ENCODE data around the gene RIT2.
"Not testable (repeated sequence)": the region's sequence is repeated elsewhere in the genome, so short reads cannot be mapped to it uniquely, and the experiment has no call there.

The RIT2 gene

GRCh38 chr18:42830936-42831335 lies 284.5 kb downstream of the RIT2 start:
- no peak for TF ChIP-seq JUND (IDR thresholded peaks at IDR 0.05; ENCODE audit: low read depth)
- in situ Hi-C loops (cut with HindIII; ENCODE audit: low pct_unique_long_range_greater_than_20kb, low sequenced_read_pairs) = no loop called here
- DNase-seq (ENCODE audit: low read depth in 1 of 2, low spot score in 1 of 2) = no peak

DNA sequence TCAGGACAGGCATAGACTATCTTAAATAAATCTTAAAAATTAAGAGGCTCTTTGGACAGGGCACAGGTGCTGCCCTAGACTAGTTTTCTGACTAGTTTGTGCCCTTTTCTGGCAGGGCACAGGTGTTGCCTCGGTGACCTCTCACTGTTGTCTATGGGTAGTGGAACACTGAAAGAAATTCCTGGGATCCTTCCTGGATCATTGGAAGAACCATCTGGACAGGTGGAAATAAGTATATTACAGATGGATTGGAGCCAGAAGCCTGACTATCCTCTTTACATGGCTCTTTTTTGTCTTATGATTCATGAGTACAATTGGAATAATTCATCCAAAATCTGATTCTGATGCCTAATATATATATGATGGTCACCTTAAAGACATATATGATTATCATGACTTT lies 286.6 kb downstream of the RIT2 start:
- in situ Hi-C loops (cut with HindIII; ENCODE audit: low pct_unique_long_range_greater_than_20kb, low sequenced_read_pairs) = no loop called here
- TF ChIP-seq JUND (IDR thresholded peaks at IDR 0.05; ENCODE audit: low read depth) = no peak

DNA sequence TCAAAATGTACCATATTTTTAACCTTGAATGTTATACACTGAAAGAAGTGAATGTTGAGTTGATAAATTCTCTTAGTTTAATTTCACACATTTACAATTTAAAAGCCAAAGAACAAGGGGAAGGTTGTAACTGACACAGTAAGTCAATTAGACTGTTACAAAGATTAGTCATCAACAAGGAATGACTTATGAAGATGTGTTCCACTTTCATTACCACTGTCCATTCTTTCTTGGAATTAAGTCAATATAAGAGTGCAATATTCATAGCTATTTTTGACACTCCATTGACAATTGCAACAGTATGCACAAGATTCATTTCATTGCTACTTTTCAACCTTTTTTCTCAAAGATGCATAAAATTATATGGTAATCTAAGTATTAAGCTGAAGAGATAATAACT lies 291.3 kb downstream of the RIT2 start:
- TF ChIP-seq JUND (IDR thresholded peaks at IDR 0.05; ENCODE audit: low read depth) = no peak
- in situ Hi-C loops (cut with HindIII; ENCODE audit: low pct_unique_long_range_greater_than_20kb, low sequenced_read_pairs) = no loop called here
- DNase-seq (ENCODE audit: low read depth in 1 of 2, low spot score in 1 of 2) = no peak

More for the DNA sequence above, 286.6 kb downstream of the RIT2 start:
- DNase-seq (ENCODE audit: low read depth in 1 of 2, low spot score in 1 of 2) = no peak

DNA sequence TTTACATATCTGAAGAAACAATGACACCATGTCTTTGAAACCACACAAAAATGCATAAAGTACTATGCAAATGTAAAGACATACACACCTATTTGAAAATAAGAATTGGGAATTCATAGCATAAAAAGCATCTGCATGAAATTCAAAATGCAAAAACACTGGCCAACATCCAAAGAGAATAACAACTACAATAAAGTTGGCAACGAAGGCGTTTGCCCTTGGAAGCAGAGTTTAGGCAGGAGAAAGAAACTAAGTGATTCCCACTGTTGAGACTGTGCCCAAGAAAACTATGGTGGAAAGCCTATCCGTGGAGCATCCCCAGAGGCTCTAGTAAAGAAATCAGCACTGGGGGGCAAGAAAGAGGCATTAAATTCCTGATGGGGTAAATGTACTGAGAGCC lies 292.8 kb downstream of the RIT2 start:
- in situ Hi-C loops (cut with HindIII; ENCODE audit: low pct_unique_long_range_greater_than_20kb, low sequenced_read_pairs) = no loop called here

GRCh38 chr18:42821492-42821891 lies 294.0 kb downstream of the RIT2 start:
- no peak for TF ChIP-seq JUND (IDR thresholded peaks at IDR 0.05; ENCODE audit: low read depth)
- in situ Hi-C loops (cut with HindIII; ENCODE audit: low pct_unique_long_range_greater_than_20kb, low sequenced_read_pairs) = no loop called here
- no peak for DNase-seq (ENCODE audit: low read depth in 1 of 2, low spot score in 1 of 2)

More for the DNA sequence above, 292.8 kb downstream of the RIT2 start:
- no peak for DNase-seq (ENCODE audit: low read depth in 1 of 2, low spot score in 1 of 2)
- TF ChIP-seq JUND (IDR thresholded peaks at IDR 0.05; ENCODE audit: low read depth) = no peak

GRCh38 chr18:42814618-42815017 lies 300.9 kb downstream of the RIT2 start:
- no peak for DNase-seq (ENCODE audit: low read depth in 1 of 2, low spot score in 1 of 2)

DNA sequence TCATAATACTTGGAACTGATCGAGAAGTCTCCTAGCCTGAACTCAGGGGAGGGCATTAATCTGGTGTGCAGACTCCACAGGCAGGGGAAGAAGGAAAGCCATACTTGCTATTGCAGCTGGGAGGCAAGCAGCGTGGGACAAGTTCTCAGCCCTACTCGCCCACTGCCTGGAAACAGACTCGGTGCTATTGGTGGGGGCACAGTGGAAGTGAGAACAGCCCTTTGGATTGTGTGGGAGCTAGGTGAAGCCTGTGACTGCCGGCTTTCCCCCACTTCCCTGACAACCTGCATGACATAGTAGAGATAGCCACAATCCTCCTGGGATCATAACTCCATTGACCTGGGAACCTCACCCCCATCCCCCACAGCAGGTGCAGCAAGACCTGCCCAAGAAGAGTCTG lies 301.3 kb downstream of the RIT2 start:
- no peak for TF ChIP-seq JUND (IDR thresholded peaks at IDR 0.05; ENCODE audit: low read depth)
- in situ Hi-C loops (cut with HindIII; ENCODE audit: low pct_unique_long_range_greater_than_20kb, low sequenced_read_pairs) = no loop called here

More at GRCh38 chr18:42814618-42815017, 300.9 kb downstream of the RIT2 start:
- no peak for TF ChIP-seq JUND (IDR thresholded peaks at IDR 0.05; ENCODE audit: low read depth)
- in situ Hi-C loops (cut with HindIII; ENCODE audit: low pct_unique_long_range_greater_than_20kb, low sequenced_read_pairs) = no loop called here

GRCh38 chr18:42813570-42813969 lies 301.9 kb downstream of the RIT2 start:
- no peak for TF ChIP-seq JUND (IDR thresholded peaks at IDR 0.05; ENCODE audit: low read depth)
- DNase-seq (ENCODE audit: low read depth in 1 of 2, low spot score in 1 of 2) = no peak
- in situ Hi-C loops (cut with HindIII; ENCODE audit: low pct_unique_long_range_greater_than_20kb, low sequenced_read_pairs) = no loop called here

More for the DNA sequence above, 301.3 kb downstream of the RIT2 start:
- DNase-seq (ENCODE audit: low read depth in 1 of 2, low spot score in 1 of 2) = no peak

- no peak for TF ChIP-seq JUND (IDR thresholded peaks at IDR 0.05; ENCODE audit: low read depth)
- in situ Hi-C loops (cut with HindIII; ENCODE audit: low pct_unique_long_range_greater_than_20kb, low sequenced_read_pairs) = no loop called here
- no peak for DNase-seq (ENCODE audit: low read depth in 1 of 2, low spot score in 1 of 2)
Measured at GRCh38 chr18:42807887-42808286, 307.6 kb downstream of the RIT2 start.

- DNase-seq (ENCODE audit: low read depth in 1 of 2, low spot score in 1 of 2) = no peak
- in situ Hi-C loops (cut with HindIII; ENCODE audit: low pct_unique_long_range_greater_than_20kb, low sequenced_read_pairs) = no loop called here
- no peak for TF ChIP-seq JUND (IDR thresholded peaks at IDR 0.05; ENCODE audit: low read depth)
Measured at GRCh38 chr18:42801706-42802105, 313.8 kb downstream of the RIT2 start.

DNA sequence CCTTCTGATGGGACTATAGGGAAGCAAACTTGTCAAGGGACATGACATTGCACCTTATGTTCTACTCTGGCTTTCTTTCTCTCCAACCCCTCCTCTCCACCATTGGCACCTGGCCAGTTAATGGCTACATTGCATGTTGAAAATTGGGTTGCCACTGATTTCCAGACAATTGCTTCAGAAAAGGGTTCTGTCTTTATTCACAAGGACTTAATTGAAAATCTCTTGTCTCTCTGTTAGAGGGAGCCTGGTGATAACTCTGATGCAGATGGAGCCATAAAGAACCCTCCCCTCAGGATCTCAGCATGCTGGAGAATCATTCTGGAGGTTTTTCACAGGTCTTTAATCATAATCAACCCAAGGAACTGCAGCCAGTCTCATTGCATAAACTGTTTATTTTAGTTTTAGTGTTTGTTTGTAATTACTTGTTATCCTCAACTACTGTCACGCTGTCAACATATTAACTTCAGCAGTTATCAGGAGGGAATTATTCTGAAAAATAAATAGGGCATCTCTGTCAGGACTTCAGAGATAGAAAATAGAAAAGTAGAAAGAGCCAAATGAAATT lies 316.8 kb downstream of the RIT2 start:
- TF ChIP-seq JUND (IDR thresholded peaks at IDR 0.05; ENCODE audit: low read depth) = no peak
- DNase-seq (ENCODE audit: low read depth in 1 of 2, low spot score in 1 of 2) = no peak
- in situ Hi-C loops (cut with HindIII; ENCODE audit: low pct_unique_long_range_greater_than_20kb, low sequenced_read_pairs) = no loop called here

DNA sequence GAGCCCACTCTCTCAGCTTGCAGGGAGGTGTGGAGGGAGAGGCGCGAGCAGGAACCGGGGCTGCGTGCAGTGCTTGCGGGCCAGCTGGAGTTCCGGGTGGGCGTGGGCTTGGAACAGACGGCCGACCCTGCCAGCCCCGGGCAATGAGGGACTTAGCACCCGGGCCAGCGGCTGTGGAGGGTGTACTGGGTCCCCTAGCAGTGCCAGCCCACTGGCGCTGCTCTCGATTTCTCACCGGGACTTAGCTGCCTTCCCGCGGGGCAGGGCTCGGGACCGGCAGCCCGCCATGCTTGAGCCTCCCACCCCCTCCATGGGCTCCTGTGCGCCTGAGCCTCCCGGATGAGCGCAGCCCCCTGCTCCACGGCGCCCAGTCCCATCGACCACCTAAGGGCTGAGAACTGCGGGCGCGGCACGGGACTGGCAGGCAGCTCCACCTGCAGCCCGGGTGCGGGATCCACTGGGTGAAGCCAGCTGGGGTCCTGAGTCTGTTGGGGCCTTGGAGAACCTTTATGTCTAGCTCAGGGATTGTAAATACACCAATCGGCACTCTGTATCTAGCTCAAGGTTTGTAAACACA lies 320.2 kb downstream of the RIT2 start:
- in situ Hi-C loops (cut with HindIII; ENCODE audit: low pct_unique_long_range_greater_than_20kb, low sequenced_read_pairs); DNase-seq (ENCODE audit: low read depth in 1 of 2, low spot score in 1 of 2): not testable (repeated sequence)

GRCh38 chr18:42792731-42793130 lies 322.8 kb downstream of the RIT2 start:
- DNase-seq (ENCODE audit: low read depth in 1 of 2, low spot score in 1 of 2) = no peak
- TF ChIP-seq JUND (IDR thresholded peaks at IDR 0.05; ENCODE audit: low read depth) = no peak
- in situ Hi-C loops (cut with HindIII; ENCODE audit: low pct_unique_long_range_greater_than_20kb, low sequenced_read_pairs) = no loop called here

- in situ Hi-C loops (cut with HindIII; ENCODE audit: low pct_unique_long_range_greater_than_20kb, low sequenced_read_pairs) = no loop called here
- TF ChIP-seq JUND (IDR thresholded peaks at IDR 0.05; ENCODE audit: low read depth) = no peak
- DNase-seq (ENCODE audit: low read depth in 1 of 2, low spot score in 1 of 2) = no peak
Measured at GRCh38 chr18:42784632-42785031, 330.9 kb downstream of the RIT2 start.

Measured in T47D (cell line).